ACC112 (cell line): ENCODE measurements around the gene SLC6A15.

Source experiments
- H2AFZ ChIP-seq: fragments of 200-600 bp; sonication (generic); one replicate; pipeline ENCODE4 v1.6.0; 2017; ENCODE audit warnings: antibody characterized with exemption, low read length; ENCODE audit not compliant: unreplicated experiment
- H3K27ac ChIP-seq: fragments of 200-600 bp; sonication (generic); 2 replicates; pipeline ENCODE4 v1.5.1; 2014; ENCODE audit warnings: low read depth, mild to moderate bottlenecking, antibody characterized with exemption, low read length, moderate library complexity
- H3K27me3 ChIP-seq: fragments of 200-600 bp; sonication (generic); 2 replicates; pipeline ENCODE4 v1.6.1; 2014; ENCODE audit warnings: mild to moderate bottlenecking, antibody characterized with exemption, low read length, moderate library complexity, mixed read lengths; ENCODE audit not compliant: insufficient read depth
- H3K36me3 ChIP-seq: fragments of 200-600 bp; sonication (generic); 2 replicates; pipeline ENCODE4 v1.6.1; 2016; ENCODE audit warnings: mild to moderate bottlenecking, antibody characterized with exemption, low read length, moderate library complexity, mixed read lengths; ENCODE audit not compliant: insufficient read depth
- H3K4me1 ChIP-seq: fragments of 200-600 bp; sonication (generic); one replicate; pipeline ENCODE4 v1.6.1; 2016; ENCODE audit warnings: low read length, mixed read lengths; ENCODE audit not compliant: insufficient read depth, unreplicated experiment, control insufficient read depth
- H3K4me3 ChIP-seq: fragments of 200-600 bp; sonication (generic); 2 replicates; pipeline ENCODE4 v1.5.1; 2014; ENCODE audit warnings: mild to moderate bottlenecking, low read depth, low read length
- H3K79me2 ChIP-seq: fragments of 200-600 bp; sonication (generic); one replicate; pipeline ENCODE4 v1.6.0; 2016; ENCODE audit warnings: low read length; ENCODE audit not compliant: control insufficient read depth, unreplicated experiment, insufficient read depth

The SLC6A15 gene

DNA sequence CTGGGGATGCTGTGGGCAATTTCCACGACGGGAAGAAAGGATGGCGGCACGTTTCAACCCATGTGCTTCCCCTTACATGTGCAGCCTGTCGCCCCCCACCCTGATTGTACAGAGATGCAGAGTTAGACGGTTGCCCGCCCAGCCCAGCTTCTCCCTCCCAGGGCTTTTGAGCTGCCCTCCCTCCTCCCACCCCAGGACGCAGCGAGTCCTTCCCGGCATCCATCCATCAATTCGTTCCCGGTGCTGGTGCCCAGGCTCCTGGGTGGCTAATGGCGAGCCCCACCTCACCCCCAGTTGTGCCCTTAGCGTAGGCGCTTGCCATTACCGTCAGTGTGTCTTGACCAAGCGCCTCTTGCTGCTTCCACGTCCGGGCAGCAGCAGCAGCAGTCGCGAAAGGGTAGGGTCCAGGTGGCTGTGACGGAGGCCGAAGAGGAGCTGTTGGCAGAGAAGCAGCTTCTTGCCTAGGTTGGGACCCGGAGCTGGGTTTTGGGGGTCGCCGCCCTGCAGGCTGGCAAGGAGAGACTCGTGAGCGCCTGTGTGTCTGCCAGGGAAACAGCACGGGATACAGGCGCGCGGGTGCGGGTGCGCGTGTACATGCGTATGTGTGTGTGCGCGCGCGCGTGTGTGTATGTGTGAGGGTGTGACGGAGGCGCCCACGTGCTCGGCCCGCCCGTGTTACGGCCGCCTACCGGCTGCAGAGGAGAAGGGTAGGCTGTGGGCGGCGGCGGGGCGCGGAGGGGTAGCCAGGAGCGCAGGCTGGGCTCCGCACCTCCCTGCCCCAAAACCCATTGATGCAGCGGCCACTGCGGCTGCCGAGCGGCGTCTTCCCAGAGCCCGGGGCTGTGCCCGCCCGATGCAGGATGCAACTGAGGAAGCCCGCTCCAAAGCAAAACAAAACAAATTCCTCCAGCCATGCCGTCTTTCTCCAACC, at the start of gene SLC6A15:
Gene SLC6A15 (minus strand): TSS at position 602 of the 931 bp plus-strand sequence. CDS start 20,679 bp downstream, outside the sequence.
- Histone ChIP-seq H3K4me3 (peak within 1 kb of the TSS; percentile 90), H3K27me3 (no peaks in the 10 kb centered on the region), H2AFZ (peak within 1 kb of the TSS; percentile 99), H3K4me1 (peaks cover 13% of the 10 kb centered on the region), H3K36me3 (no peaks in the 10 kb centered on the region), H3K79me2 (peaks cover 36% of the 10 kb centered on the region), H3K27ac (peak within 1 kb of the TSS; percentile 77)

GRCh38 chr12:84960918-84961317, 48.3 kb upstream of the SLC6A15 start:
- Histone ChIP-seq H3K79me2 (no peaks in the 10 kb centered on the region), H3K27me3 (no peaks in the 10 kb centered on the region), H3K4me1 (no peaks in the 10 kb centered on the region), H3K36me3 (no peaks in the 10 kb centered on the region), H2AFZ (no peak overlapping the region), H3K4me3 (no peak overlapping the region), H3K27ac (no peak overlapping the region)

DNA sequence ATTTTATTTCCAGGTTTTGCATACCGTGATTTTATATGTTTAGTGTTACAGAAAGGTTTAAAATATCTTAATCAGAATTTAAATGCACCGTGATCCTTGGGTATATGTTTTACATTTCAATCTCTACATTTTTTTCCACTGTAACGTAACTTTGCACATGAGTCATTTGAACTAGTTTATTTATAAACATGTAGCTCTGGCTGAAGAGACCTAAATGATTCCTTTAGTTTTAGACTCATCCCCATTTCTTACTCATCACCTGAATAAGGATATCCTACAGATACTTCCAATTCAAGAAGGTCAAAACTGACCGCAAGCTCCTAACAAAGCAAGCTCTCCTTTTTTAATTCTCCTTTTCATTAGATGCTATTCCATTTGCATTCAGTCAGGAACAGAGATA, 42.7 kb upstream of the SLC6A15 start:
- no peak overlapping the region for H2AFZ ChIP-seq
- H3K27ac ChIP-seq, result no peak overlapping the region
- no peaks in the 10 kb centered on the region for H3K27me3 ChIP-seq
- H3K4me1 ChIP-seq, result no peaks in the 10 kb centered on the region
- no peaks in the 10 kb centered on the region for H3K79me2 ChIP-seq
- H3K36me3 ChIP-seq, result no peaks in the 10 kb centered on the region
- no peak overlapping the region for H3K4me3 ChIP-seq

GRCh38 chr12:84954415-84954814, 41.8 kb upstream of the SLC6A15 start:
- Histone ChIP-seq H3K4me1 (no peaks in the 10 kb centered on the region), H2AFZ (peak overlapping the region; percentile 66), H3K4me3 (no peak overlapping the region), H3K27me3 (no peaks in the 10 kb centered on the region), H3K36me3 (no peaks in the 10 kb centered on the region), H3K79me2 (no peaks in the 10 kb centered on the region), H3K27ac (no peak overlapping the region)

- Histone ChIP-seq H3K4me1 (no peaks in the 10 kb centered on the region), H3K27ac (no peak overlapping the region), H2AFZ (peak overlapping the region; percentile 69), H3K27me3 (no peaks in the 10 kb centered on the region), H3K36me3 (no peaks in the 10 kb centered on the region), H3K79me2 (no peaks in the 10 kb centered on the region), H3K4me3 (no peak overlapping the region)
Measured at GRCh38 chr12:84950971-84951546, 38.5 kb upstream of the SLC6A15 start.

DNA sequence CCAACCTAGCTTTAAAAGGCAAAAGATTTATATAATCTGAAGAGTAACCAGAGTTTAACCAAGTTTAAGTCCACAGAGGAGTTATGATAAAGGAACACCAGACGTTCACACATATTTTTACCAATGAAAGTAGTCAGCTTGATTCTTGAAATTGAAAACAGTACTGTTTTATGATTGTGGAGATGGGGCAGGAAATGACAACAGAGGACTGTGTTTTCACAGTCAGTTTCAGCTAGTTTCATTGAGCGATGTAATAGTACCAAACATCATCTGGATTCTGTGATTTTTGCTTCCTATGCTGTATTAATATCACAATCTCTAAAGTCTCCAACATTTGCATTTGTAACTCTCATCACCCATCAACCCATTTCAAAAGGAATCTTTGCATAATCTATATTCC, 34.2 kb upstream of the SLC6A15 start:
- H3K36me3 ChIP-seq, result no peaks in the 10 kb centered on the region
- no peak overlapping the region for H3K4me3 ChIP-seq
- no peaks in the 10 kb centered on the region for H3K79me2 ChIP-seq
- no peaks in the 10 kb centered on the region for H3K4me1 ChIP-seq
- no peaks in the 10 kb centered on the region for H3K27me3 ChIP-seq
- H3K27ac ChIP-seq, result no peak overlapping the region
- H2AFZ ChIP-seq, result no peak overlapping the region

DNA sequence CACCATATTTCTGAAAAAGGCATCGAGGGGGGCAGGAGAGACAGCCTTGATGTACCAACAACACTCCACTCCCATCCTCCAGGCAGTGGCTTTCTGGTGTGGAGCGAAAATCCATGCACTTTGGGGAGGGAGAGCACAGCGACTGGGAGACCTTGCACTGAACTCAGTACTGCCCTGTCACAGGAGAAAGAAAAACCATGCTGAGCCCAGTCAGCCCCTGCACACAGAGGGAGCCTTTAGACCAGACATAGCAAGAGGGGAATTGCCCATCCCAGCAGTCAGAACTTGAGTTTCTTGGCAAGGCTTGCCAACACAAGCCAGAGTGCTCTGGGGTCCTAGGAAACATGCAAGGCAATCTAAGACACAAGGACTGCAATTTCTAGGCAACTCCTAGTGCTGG, 24.8 kb upstream of the SLC6A15 start:
- no peak overlapping the region for H2AFZ ChIP-seq
- H3K4me1 ChIP-seq, result no peaks in the 10 kb centered on the region
- no peak overlapping the region for H3K27ac ChIP-seq
- no peak overlapping the region for H3K4me3 ChIP-seq
- H3K79me2 ChIP-seq, result no peaks in the 10 kb centered on the region
- no peaks in the 10 kb centered on the region for H3K36me3 ChIP-seq
- H3K27me3 ChIP-seq, result no peaks in the 10 kb centered on the region

- Histone ChIP-seq H3K4me1 (peaks cover 9% of the 10 kb centered on the region), H2AFZ (no peak overlapping the region), H3K4me3 (no peak overlapping the region), H3K27me3 (no peaks in the 10 kb centered on the region), H3K36me3 (no peaks in the 10 kb centered on the region), H3K27ac (no peak overlapping the region), H3K79me2 (no peaks in the 10 kb centered on the region)
Measured at GRCh38 chr12:84929501-84929900, 16.9 kb upstream of the SLC6A15 start.

DNA sequence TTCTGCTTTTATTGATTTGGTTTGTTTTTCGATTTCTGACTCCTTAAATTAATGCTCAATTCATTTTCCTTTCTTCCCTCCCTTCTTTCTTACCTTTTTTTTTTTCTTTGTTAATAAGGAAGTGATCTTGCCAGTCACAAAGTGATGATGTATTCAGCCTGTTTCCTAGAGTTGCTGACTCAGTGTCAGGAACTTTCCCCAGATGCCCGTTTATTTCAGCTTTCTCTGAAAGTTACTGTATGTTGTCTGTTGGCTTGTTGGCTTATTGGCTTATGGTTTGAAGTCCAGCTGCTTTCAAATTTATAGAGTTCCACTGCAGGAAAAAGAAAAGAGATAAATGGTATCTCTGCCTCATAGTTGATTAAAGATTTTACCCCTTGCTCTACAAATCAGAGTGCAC, 12.4 kb upstream of the SLC6A15 start:
- peak overlapping the region; percentile 45 for H3K27ac ChIP-seq
- no peaks in the 10 kb centered on the region for H3K79me2 ChIP-seq
- H3K4me1 ChIP-seq, result peaks cover 26% of the 10 kb centered on the region
- H3K36me3 ChIP-seq, result no peaks in the 10 kb centered on the region
- H2AFZ ChIP-seq, result peak overlapping the region; percentile 99
- H3K27me3 ChIP-seq, result no peaks in the 10 kb centered on the region
- H3K4me3 ChIP-seq, result no peak overlapping the region

- H3K27ac ChIP-seq, result peak overlapping the region; percentile 19; the same call in 1 of the 2 replicates
- H2AFZ ChIP-seq, result no peak overlapping the region
- H3K4me3 ChIP-seq, result no peak overlapping the region
- H3K79me2 ChIP-seq, result no peaks in the 10 kb centered on the region
- no peaks in the 10 kb centered on the region for H3K27me3 ChIP-seq
- peaks cover 36% of the 10 kb centered on the region for H3K4me1 ChIP-seq
- H3K36me3 ChIP-seq, result no peaks in the 10 kb centered on the region
Measured at GRCh38 chr12:84922693-84923092, 10.1 kb upstream of the SLC6A15 start.

DNA sequence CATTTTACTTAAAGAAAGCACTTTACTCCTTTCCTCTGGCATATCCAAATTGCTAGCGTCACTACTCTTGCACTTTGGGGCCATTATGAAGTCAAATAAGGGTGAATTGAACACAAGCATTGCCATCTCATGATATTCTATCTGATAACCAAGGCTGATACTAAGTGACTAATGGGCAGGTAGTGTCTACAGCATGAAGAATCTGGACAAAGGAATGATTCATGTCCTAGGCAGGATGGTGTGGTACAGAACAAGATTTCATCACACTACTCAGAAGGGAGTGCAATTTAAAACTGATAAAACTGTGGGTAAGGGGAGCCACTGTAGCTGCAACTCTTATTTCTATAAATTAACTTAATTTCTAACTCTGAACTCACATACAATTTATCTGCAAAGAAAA, 7.7 kb upstream of the SLC6A15 start:
- H3K27ac ChIP-seq, result peak overlapping the region; percentile 36
- H3K36me3 ChIP-seq, result no peaks in the 10 kb centered on the region
- H3K79me2 ChIP-seq, result no peaks in the 10 kb centered on the region
- no peak overlapping the region for H2AFZ ChIP-seq
- H3K4me1 ChIP-seq, result peaks cover 33% of the 10 kb centered on the region
- H3K27me3 ChIP-seq, result no peaks in the 10 kb centered on the region
- no peak overlapping the region for H3K4me3 ChIP-seq
